ENCODE data around the gene BCL2L1. TPM values are rescaled to one million over a fixed set of nuclear protein-coding genes. Genes with fewer than 3 reads are reported as not detected.

Gene BCL2L1
- total and polyA plus RNA-seq, 2 experiments from 2014 or later, result 42.4 to 110 TPM

Other genes with a start within 250 kb of the BCL2L1 start
- 0.52 TPM in 1 of 2 replicates, not detected in the other for gene DEFB124, start 247.7 kb downstream of the BCL2L1 start, total RNA-seq (2014; rRNA removed; shearing (Covaris generic))
- gene DEFB124, start 247.7 kb downstream of the BCL2L1 start, polyA plus RNA-seq (2016; fragmentation: Nextera tagmentation; extraction: Ambion mirVana), result not detected in 2 replicates
- 0.28 TPM in 1 of 2 replicates, not detected in the other for gene REM1, start 247.6 kb downstream of the BCL2L1 start, total RNA-seq (2014; rRNA removed; shearing (Covaris generic))
- gene REM1, start 247.6 kb downstream of the BCL2L1 start, polyA plus RNA-seq (2016; fragmentation: Nextera tagmentation; extraction: Ambion mirVana), result not detected in 2 replicates
- gene HM13, start 208.4 kb downstream of the BCL2L1 start, total RNA-seq (2014; rRNA removed; shearing (Covaris generic)), result 103 and 126 TPM in 2 replicates
- gene HM13, start 208.4 kb downstream of the BCL2L1 start, polyA plus RNA-seq (2016; fragmentation: Nextera tagmentation; extraction: Ambion mirVana), result 147 and 150 TPM in 2 replicates
- gene ID1, start 117.6 kb downstream of the BCL2L1 start, total RNA-seq (2014; rRNA removed; shearing (Covaris generic)), result 452 and 479 TPM in 2 replicates
- gene ID1, start 117.6 kb downstream of the BCL2L1 start, polyA plus RNA-seq (2016; fragmentation: Nextera tagmentation; extraction: Ambion mirVana), result 221 and 224 TPM in 2 replicates
- not detected in 2 replicates for gene COX4I2, start 85.0 kb downstream of the BCL2L1 start, total RNA-seq (2014; rRNA removed; shearing (Covaris generic))
- 0.63 and 1.1 TPM in 2 replicates for gene COX4I2, start 85.0 kb downstream of the BCL2L1 start, polyA plus RNA-seq (2016; fragmentation: Nextera tagmentation; extraction: Ambion mirVana)
- gene TPX2, start 16.4 kb upstream of the BCL2L1 start, total RNA-seq (2014; rRNA removed; shearing (Covaris generic)), result 148 and 159 TPM in 2 replicates
- 94.1 and 101 TPM in 2 replicates for gene TPX2, start 16.4 kb upstream of the BCL2L1 start, polyA plus RNA-seq (2016; fragmentation: Nextera tagmentation; extraction: Ambion mirVana)
- 0.28 TPM in 1 of 2 replicates, not detected in the other for gene MYLK2, start 96.5 kb upstream of the BCL2L1 start, total RNA-seq (2014; rRNA removed; shearing (Covaris generic))
- gene MYLK2, start 96.5 kb upstream of the BCL2L1 start, polyA plus RNA-seq (2016; fragmentation: Nextera tagmentation; extraction: Ambion mirVana), result 0.21 and 0.23 TPM in 2 replicates
- gene FOXS1, start 122.7 kb upstream of the BCL2L1 start, total RNA-seq (2014; rRNA removed; shearing (Covaris generic)), result not detected in 2 replicates
- 0.26 TPM in 1 of 2 replicates, not detected in the other for gene FOXS1, start 122.7 kb upstream of the BCL2L1 start, polyA plus RNA-seq (2016; fragmentation: Nextera tagmentation; extraction: Ambion mirVana)
- 2.8 and 5.9 TPM in 2 replicates for gene DUSP15, start 147.7 kb upstream of the BCL2L1 start, total RNA-seq (2014; rRNA removed; shearing (Covaris generic))
- gene DUSP15, start 147.7 kb upstream of the BCL2L1 start, polyA plus RNA-seq (2016; fragmentation: Nextera tagmentation; extraction: Ambion mirVana), result 0.61 and 0.99 TPM in 2 replicates
- gene TTLL9, start 147.8 kb upstream of the BCL2L1 start, total RNA-seq (2014; rRNA removed; shearing (Covaris generic)), result 0.39 TPM in 1 of 2 replicates, not detected in the other
- not detected in 2 replicates for gene TTLL9, start 147.8 kb upstream of the BCL2L1 start, polyA plus RNA-seq (2016; fragmentation: Nextera tagmentation; extraction: Ambion mirVana)
- 10.5 and 14.8 TPM in 2 replicates for gene PDRG1, start 229.2 kb upstream of the BCL2L1 start, total RNA-seq (2014; rRNA removed; shearing (Covaris generic))
- 27.8 and 28.4 TPM in 2 replicates for gene PDRG1, start 229.2 kb upstream of the BCL2L1 start, polyA plus RNA-seq (2016; fragmentation: Nextera tagmentation; extraction: Ambion mirVana)
- 3.0 and 3.9 TPM in 2 replicates for gene XKR7, start 245.3 kb upstream of the BCL2L1 start, total RNA-seq (2014; rRNA removed; shearing (Covaris generic))
- gene XKR7, start 245.3 kb upstream of the BCL2L1 start, polyA plus RNA-seq (2016; fragmentation: Nextera tagmentation; extraction: Ambion mirVana), result 0.61 and 0.64 TPM in 2 replicates

Measured in GM23338 (cell line).